ENCODE results near the gene TENM3. TPM values are rescaled to one million over a fixed set of nuclear protein-coding genes. Genes with fewer than 3 reads are reported as not detected.

The TENM3 gene
- total and polyA plus RNA-seq, 2 of the 8 experiments (the other 6 are each of a cell fraction or from before 2014, with no cell fraction given) = 36.9 to 69.3 TPM

GRCh38 chr4:182745237-182745636, 502.0 kb downstream of the TENM3 start (continued):
- TF ChIP-seq, protein P1, sequence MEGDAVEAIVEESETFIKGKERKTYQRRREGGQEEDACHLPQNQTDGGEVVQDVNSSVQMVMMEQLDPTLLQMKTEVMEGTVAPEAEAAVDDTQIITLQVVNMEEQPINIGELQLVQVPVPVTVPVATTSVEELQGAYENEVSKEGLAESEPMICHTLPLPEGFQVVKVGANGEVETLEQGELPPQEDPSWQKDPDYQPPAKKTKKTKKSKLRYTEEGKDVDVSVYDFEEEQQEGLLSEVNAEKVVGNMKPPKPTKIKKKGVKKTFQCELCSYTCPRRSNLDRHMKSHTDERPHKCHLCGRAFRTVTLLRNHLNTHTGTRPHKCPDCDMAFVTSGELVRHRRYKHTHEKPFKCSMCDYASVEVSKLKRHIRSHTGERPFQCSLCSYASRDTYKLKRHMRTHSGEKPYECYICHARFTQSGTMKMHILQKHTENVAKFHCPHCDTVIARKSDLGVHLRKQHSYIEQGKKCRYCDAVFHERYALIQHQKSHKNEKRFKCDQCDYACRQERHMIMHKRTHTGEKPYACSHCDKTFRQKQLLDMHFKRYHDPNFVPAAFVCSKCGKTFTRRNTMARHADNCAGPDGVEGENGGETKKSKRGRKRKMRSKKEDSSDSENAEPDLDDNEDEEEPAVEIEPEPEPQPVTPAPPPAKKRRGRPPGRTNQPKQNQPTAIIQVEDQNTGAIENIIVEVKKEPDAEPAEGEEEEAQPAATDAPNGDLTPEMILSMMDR (IDR thresholded peaks at IDR 0.05; ENCODE audit: control extremely low read depth in 1 of 3, insufficient read depth in 1 of 3, low read depth in 1 of 3, low read length in 3 of 3) = no peak
- no peak for TF ChIP-seq KDM1A (IDR thresholded peaks at IDR 0.05; ENCODE audit: borderline replicate concordance, low read length)
